Measurements from ENCODE around the gene B4GALNT3. TPM values are rescaled to one million over a fixed set of nuclear protein-coding genes. Genes with fewer than 3 reads are reported as not detected.

B4GALNT3 gene
- total and polyA plus RNA-seq, 2 experiments from 2014 or later = 2.8 to 15.8 TPM

- Histone ChIP-seq H3K4me1 (ENCODE audit: insufficient read depth) (no peaks in the 10 kb centered on the region), H3K4me2 (no peak overlapping the region), H4K20me1 (replicated peaks; ENCODE audit: insufficient read depth) (no peaks in the 10 kb centered on the region), H3K9me2 (ENCODE audit: insufficient read depth) (0 out of 2 replicates have a peak, but pooled peaks cover 6% of the 10 kb centered on the region), H2AFZ (no peak overlapping the region), H3K4me3 (no peak overlapping the region), H3F3A (replicated peaks; ENCODE audit: low read depth) (no peaks in the 10 kb centered on the region), H3K79me2 (replicated peaks; ENCODE audit: insufficient read depth) (no peaks in the 10 kb centered on the region; the same call in 1 of the 2 replicates), H3K27me3 (ENCODE audit: insufficient read depth) (no peaks in the 10 kb centered on the region), H3K36me3 (ENCODE audit: insufficient read depth) (no peaks in the 10 kb centered on the region), H3K27ac (ENCODE audit: low read depth) (no peak overlapping the region)
- H3K4me3 Mint-ChIP-seq = no peak overlapping the region
- ATAC-seq (no peak; the same call in 1 of the 3 replicates), DNase-seq (ENCODE audit: low spot score) (no peak)
- peaks cover 14% of the 10 kb centered on the region for H3K4me1 Mint-ChIP-seq
- H3K36me3 Mint-ChIP-seq (ENCODE audit: low read depth) = no peaks in the 10 kb centered on the region
- H3K27ac Mint-ChIP-seq = peak overlapping the region; percentile 5; the same call in 1 of the 2 replicates
- TF ChIP-seq, protein P1, sequence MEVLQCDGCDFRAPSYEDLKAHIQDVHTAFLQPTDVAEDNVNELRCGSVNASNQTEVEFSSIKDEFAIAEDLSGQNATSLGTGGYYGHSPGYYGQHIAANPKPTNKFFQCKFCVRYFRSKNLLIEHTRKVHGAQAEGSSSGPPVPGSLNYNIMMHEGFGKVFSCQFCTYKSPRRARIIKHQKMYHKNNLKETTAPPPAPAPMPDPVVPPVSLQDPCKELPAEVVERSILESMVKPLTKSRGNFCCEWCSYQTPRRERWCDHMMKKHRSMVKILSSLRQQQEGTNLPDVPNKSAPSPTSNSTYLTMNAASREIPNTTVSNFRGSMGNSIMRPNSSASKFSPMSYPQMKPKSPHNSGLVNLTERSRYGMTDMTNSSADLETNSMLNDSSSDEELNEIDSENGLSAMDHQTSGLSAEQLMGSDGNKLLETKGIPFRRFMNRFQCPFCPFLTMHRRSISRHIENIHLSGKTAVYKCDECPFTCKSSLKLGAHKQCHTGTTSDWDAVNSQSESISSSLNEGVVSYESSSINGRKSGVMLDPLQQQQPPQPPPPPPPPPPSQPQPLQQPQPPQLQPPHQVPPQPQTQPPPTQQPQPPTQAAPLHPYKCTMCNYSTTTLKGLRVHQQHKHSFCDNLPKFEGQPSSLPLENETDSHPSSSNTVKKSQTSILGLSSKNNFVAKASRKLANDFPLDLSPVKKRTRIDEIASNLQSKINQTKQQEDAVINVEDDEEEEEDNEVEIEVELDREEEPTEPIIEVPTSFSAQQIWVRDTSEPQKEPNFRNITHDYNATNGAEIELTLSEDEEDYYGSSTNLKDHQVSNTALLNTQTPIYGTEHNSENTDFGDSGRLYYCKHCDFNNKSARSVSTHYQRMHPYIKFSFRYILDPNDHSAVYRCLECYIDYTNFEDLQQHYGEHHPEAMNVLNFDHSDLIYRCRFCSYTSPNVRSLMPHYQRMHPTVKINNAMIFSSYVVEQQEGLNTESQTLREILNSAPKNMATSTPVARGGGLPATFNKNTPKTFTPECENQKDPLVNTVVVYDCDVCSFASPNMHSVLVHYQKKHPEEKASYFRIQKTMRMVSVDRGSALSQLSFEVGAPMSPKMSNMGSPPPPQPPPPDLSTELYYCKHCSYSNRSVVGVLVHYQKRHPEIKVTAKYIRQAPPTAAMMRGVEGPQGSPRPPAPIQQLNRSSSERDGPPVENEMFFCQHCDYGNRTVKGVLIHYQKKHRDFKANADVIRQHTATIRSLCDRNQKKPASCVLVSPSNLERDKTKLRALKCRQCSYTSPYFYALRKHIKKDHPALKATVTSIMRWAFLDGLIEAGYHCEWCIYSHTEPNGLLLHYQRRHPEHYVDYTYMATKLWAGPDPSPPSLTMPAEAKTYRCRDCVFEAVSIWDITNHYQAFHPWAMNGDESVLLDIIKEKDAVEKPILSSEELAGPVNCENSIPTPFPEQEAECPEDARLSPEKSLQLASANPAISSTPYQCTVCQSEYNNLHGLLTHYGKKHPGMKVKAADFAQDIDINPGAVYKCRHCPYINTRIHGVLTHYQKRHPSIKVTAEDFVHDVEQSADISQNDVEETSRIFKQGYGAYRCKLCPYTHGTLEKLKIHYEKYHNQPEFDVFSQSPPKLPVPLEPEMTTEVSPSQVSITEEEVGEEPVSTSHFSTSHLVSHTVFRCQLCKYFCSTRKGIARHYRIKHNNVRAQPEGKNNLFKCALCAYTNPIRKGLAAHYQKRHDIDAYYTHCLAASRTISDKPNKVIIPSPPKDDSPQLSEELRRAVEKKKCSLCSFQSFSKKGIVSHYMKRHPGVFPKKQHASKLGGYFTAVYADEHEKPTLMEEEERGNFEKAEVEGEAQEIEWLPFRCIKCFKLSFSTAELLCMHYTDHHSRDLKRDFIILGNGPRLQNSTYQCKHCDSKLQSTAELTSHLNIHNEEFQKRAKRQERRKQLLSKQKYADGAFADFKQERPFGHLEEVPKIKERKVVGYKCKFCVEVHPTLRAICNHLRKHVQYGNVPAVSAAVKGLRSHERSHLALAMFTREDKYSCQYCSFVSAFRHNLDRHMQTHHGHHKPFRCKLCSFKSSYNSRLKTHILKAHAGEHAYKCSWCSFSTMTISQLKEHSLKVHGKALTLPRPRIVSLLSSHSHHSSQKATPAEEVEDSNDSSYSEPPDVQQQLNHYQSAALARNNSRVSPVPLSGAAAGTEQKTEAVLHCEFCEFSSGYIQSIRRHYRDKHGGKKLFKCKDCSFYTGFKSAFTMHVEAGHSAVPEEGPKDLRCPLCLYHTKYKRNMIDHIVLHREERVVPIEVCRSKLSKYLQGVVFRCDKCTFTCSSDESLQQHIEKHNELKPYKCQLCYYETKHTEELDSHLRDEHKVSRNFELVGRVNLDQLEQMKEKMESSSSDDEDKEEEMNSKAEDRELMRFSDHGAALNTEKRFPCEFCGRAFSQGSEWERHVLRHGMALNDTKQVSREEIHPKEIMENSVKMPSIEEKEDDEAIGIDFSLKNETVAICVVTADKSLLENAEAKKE (CRISPR knock-in tag; IDR thresholded peaks at IDR 0.05) = no peak
- TF ChIP-seq NANOG (IDR thresholded peaks at IDR 0.05; ENCODE audit: borderline replicate concordance) (no peak), EZH2phosphoT487 (IDR thresholded peaks at IDR 0.05; ENCODE audit: unreplicated experiment) (no peak), POLR2AphosphoS5 (IDR thresholded peaks at IDR 0.05; ENCODE audit: low read depth) (no peak), ZNF331 (CRISPR knock-in tag; IDR thresholded peaks at IDR 0.05; ENCODE audit: low read depth) (no peak), CTCF (conservative IDR thresholded peaks at IDR 0.05; ENCODE audit: low read depth in 2 of 2) (no peak), JUNB (IDR thresholded peaks at IDR 0.05; ENCODE audit: unreplicated experiment) (no peak), CREB1 (CRISPR knock-in tag; IDR thresholded peaks at IDR 0.05; ENCODE audit: low read depth) (no peak), STAT1 (IDR thresholded peaks at IDR 0.05; ENCODE audit: unreplicated experiment) (no peak), EZH2 (IDR thresholded peaks at IDR 0.05; ENCODE audit: low read depth, unreplicated experiment) (no peak), ZNF114 (CRISPR knock-in tag; IDR thresholded peaks at IDR 0.05) (no peak)
- TF ChIP-seq, protein P2, sequence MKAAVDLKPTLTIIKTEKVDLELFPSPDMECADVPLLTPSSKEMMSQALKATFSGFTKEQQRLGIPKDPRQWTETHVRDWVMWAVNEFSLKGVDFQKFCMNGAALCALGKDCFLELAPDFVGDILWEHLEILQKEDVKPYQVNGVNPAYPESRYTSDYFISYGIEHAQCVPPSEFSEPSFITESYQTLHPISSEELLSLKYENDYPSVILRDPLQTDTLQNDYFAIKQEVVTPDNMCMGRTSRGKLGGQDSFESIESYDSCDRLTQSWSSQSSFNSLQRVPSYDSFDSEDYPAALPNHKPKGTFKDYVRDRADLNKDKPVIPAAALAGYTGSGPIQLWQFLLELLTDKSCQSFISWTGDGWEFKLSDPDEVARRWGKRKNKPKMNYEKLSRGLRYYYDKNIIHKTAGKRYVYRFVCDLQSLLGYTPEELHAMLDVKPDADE (IDR thresholded peaks at IDR 0.05) = no peak
- TF ChIP-seq, protein P3, sequence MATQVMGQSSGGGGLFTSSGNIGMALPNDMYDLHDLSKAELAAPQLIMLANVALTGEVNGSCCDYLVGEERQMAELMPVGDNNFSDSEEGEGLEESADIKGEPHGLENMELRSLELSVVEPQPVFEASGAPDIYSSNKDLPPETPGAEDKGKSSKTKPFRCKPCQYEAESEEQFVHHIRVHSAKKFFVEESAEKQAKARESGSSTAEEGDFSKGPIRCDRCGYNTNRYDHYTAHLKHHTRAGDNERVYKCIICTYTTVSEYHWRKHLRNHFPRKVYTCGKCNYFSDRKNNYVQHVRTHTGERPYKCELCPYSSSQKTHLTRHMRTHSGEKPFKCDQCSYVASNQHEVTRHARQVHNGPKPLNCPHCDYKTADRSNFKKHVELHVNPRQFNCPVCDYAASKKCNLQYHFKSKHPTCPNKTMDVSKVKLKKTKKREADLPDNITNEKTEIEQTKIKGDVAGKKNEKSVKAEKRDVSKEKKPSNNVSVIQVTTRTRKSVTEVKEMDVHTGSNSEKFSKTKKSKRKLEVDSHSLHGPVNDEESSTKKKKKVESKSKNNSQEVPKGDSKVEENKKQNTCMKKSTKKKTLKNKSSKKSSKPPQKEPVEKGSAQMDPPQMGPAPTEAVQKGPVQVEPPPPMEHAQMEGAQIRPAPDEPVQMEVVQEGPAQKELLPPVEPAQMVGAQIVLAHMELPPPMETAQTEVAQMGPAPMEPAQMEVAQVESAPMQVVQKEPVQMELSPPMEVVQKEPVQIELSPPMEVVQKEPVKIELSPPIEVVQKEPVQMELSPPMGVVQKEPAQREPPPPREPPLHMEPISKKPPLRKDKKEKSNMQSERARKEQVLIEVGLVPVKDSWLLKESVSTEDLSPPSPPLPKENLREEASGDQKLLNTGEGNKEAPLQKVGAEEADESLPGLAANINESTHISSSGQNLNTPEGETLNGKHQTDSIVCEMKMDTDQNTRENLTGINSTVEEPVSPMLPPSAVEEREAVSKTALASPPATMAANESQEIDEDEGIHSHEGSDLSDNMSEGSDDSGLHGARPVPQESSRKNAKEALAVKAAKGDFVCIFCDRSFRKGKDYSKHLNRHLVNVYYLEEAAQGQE (IDR thresholded peaks at IDR 0.05; ENCODE audit: unreplicated experiment) = no peak
- H3K9me3 Mint-ChIP-seq = no peaks in the 10 kb centered on the region
- H3K27me3 Mint-ChIP-seq (ENCODE audit: insufficient read depth, low read depth, poor library complexity) = no peaks in the 10 kb centered on the region
Observed at GRCh38 chr12:501722-502447, 42.1 kb downstream of the B4GALNT3 start.
